Small intestine (tissue), 4 donors: ENCODE data around the gene KRTAP6-1. TPM values are rescaled to one million over a fixed set of nuclear protein-coding genes. Genes with fewer than 3 reads are reported as not detected.

Experiments used
- polyA plus RNA-seq, 4 donors: library from polyadenylated mRNA; stranded (reverse) in 3 of 4; unstranded in 1 of 4; fragments of 200-250 nt in 3 of 4; fragments of 120-200 nt in 1 of 4; gene quantifications; one replicate each; pipeline versions ENCODE4 v1.2.1 to v1.2.3, GENCODE V29; 2013
- donor health status: healthy with polysubstance abuse.
- donor health status: Bipolar disorder and iron deficiency.
- donor health status: healthy.

The KRTAP6-1 gene
- polyA plus RNA-seq, 4 donors: not detected

Other genes with a start within 250 kb of the KRTAP6-1 start
- 1 to 10 TPM in 1 of 4 donors, not detected in 3; 2.0 TPM for gene KRTAP13-2, start 241.7 kb downstream of the KRTAP6-1 start, polyA plus RNA-seq
- gene KRTAP13-1, start 217.9 kb downstream of the KRTAP6-1 start, polyA plus RNA-seq: not detected
- gene KRTAP13-3, start 188.0 kb downstream of the KRTAP6-1 start, polyA plus RNA-seq: not detected
- gene KRTAP13-4, start 183.7 kb downstream of the KRTAP6-1 start, polyA plus RNA-seq: not detected
- not detected for gene KRTAP15-1, start 173.7 kb downstream of the KRTAP6-1 start, polyA plus RNA-seq
- not detected for gene KRTAP19-1, start 133.6 kb downstream of the KRTAP6-1 start, polyA plus RNA-seq
- not detected for gene KRTAP19-2, start 126.5 kb downstream of the KRTAP6-1 start, polyA plus RNA-seq
- gene KRTAP19-3, start 121.9 kb downstream of the KRTAP6-1 start, polyA plus RNA-seq: not detected
- not detected for gene KRTAP19-4, start 116.8 kb downstream of the KRTAP6-1 start, polyA plus RNA-seq
- gene KRTAP19-5, start 111.8 kb downstream of the KRTAP6-1 start, polyA plus RNA-seq: not detected
- not detected for gene KRTAP19-6, start 72.1 kb downstream of the KRTAP6-1 start, polyA plus RNA-seq
- gene KRTAP19-7, start 52.6 kb downstream of the KRTAP6-1 start, polyA plus RNA-seq: not detected
- not detected for gene KRTAP22-2, start 23.5 kb downstream of the KRTAP6-1 start, polyA plus RNA-seq
- gene KRTAP6-3, start 21.5 kb downstream of the KRTAP6-1 start, polyA plus RNA-seq: not detected
- gene KRTAP6-2, start 15.0 kb downstream of the KRTAP6-1 start, polyA plus RNA-seq: not detected
- not detected for gene KRTAP22-1, start 12.8 kb downstream of the KRTAP6-1 start, polyA plus RNA-seq
- not detected for gene KRTAP20-1, start 2.5 kb upstream of the KRTAP6-1 start, polyA plus RNA-seq
- not detected for gene KRTAP20-4, start 6.7 kb upstream of the KRTAP6-1 start, polyA plus RNA-seq
- not detected for gene KRTAP20-2, start 21.3 kb upstream of the KRTAP6-1 start, polyA plus RNA-seq
- gene KRTAP20-3, start 28.9 kb upstream of the KRTAP6-1 start, polyA plus RNA-seq: not detected
- gene KRTAP21-3, start 104.8 kb upstream of the KRTAP6-1 start, polyA plus RNA-seq: not detected
- not detected for gene KRTAP21-2, start 133.3 kb upstream of the KRTAP6-1 start, polyA plus RNA-seq
- gene KRTAP21-1, start 141.5 kb upstream of the KRTAP6-1 start, polyA plus RNA-seq: not detected
- not detected for gene KRTAP8-1, start 199.3 kb upstream of the KRTAP6-1 start, polyA plus RNA-seq
- gene KRTAP7-1, start 215.8 kb upstream of the KRTAP6-1 start, polyA plus RNA-seq: not detected